H9 (cell line): ENCODE measurements around the gene TTC32. TPM values are rescaled to one million over a fixed set of nuclear protein-coding genes. Genes with fewer than 3 reads are reported as not detected.

Experiments used
- DNase-seq: peaks from one replicate; pipeline ENCODE4 v3.0.0-alpha.2; 2017
- H2AFZ ChIP-seq: one replicate; pipeline ENCODE4 v1.6.1; 2013; ENCODE audit warnings: mild to moderate bottlenecking, low read length, control low read depth, moderate library complexity
- H2AK5ac ChIP-seq: 2 replicates; pipeline ENCODE4 v1.6.1; 2013; ENCODE audit warnings: low read length, control low read depth, mixed read lengths; ENCODE audit not compliant: insufficient read length
- H2BK120ac ChIP-seq: one replicate; pipeline ENCODE4 v1.6.1; 2013; ENCODE audit warnings: low read depth, mild to moderate bottlenecking, low read length, control low read depth, inconsistent platforms; ENCODE audit not compliant: poor library complexity, severe bottlenecking
- H2BK12ac ChIP-seq: 2 replicates; pipeline ENCODE4 v1.6.1; 2013; ENCODE audit warnings: low read length, control low read depth, mixed read lengths, low read depth; ENCODE audit not compliant: insufficient read length
- H2BK15ac ChIP-seq: 2 replicates; pipeline ENCODE4 v1.6.1; 2013; ENCODE audit warnings: low read depth, low read length, control low read depth
- H2BK20ac ChIP-seq: one replicate; pipeline ENCODE4 v1.6.1; 2013; ENCODE audit warnings: low read depth, mild to moderate bottlenecking, low read length, control low read depth, inconsistent platforms; ENCODE audit not compliant: poor library complexity, severe bottlenecking
- H2BK5ac ChIP-seq: 2 replicates; pipeline ENCODE4 v1.6.1; 2013; ENCODE audit warnings: low read length, control low read depth, mixed read lengths; ENCODE audit not compliant: insufficient read length
- H3K14ac ChIP-seq: 2 replicates; pipeline ENCODE4 v1.6.1; 2013; ENCODE audit warnings: low read length, control low read depth; ENCODE audit not compliant: insufficient read depth
- H3K18ac ChIP-seq: 2 replicates; pipeline ENCODE4 v1.6.1; 2013; ENCODE audit warnings: low read depth, mild to moderate bottlenecking, mixed read lengths, low read length, control low read depth; ENCODE audit not compliant: insufficient read length
- H3K23ac ChIP-seq: 2 replicates; pipeline ENCODE4 v1.6.1; 2013; ENCODE audit warnings: low read length, control low read depth, mixed read lengths, low read depth; ENCODE audit not compliant: insufficient read length
- H3K23me2 ChIP-seq: 2 replicates; pipeline ENCODE4 v1.6.1; 2013; ENCODE audit warnings: low read depth, mild to moderate bottlenecking, mixed read lengths, low read length, control low read depth; ENCODE audit not compliant: insufficient read length, poor library complexity, severe bottlenecking
- H3K27ac ChIP-seq: 2 replicates; pipeline ENCODE4 v1.5.1; 2013; ENCODE audit warnings: low read length, control low read depth, mixed read lengths, low read depth; ENCODE audit not compliant: insufficient read length
- H3K27me3 ChIP-seq: 2 replicates; pipeline ENCODE4 v1.6.1; 2013; ENCODE audit warnings: low read length, control low read depth, inconsistent platforms; ENCODE audit not compliant: insufficient read depth
- H3K4ac ChIP-seq: 2 replicates; pipeline ENCODE4 v1.6.1; 2013; ENCODE audit warnings: low read depth, mild to moderate bottlenecking, control low read depth, inconsistent platforms, low read length, moderate library complexity
- H3K4me1 ChIP-seq: 2 replicates; pipeline ENCODE4 v1.6.1; 2013; ENCODE audit warnings: low read length, control low read depth, inconsistent platforms; ENCODE audit not compliant: insufficient read depth
- H3K4me2 ChIP-seq: 2 replicates; pipeline ENCODE4 v1.6.1; 2013; ENCODE audit warnings: low read length, control low read depth, mixed read lengths; ENCODE audit not compliant: insufficient read length, insufficient read depth
- H3K56ac ChIP-seq: 2 replicates; pipeline ENCODE4 v1.6.1; 2013; ENCODE audit warnings: low read depth, mild to moderate bottlenecking, mixed read lengths, low read length, control low read depth; ENCODE audit not compliant: insufficient read length
- H3K79me1 ChIP-seq: 2 replicates; pipeline ENCODE4 v1.6.1; 2013; ENCODE audit warnings: low read depth, mild to moderate bottlenecking, moderate library complexity, low read length, control low read depth, inconsistent platforms; ENCODE audit not compliant: insufficient read depth, poor library complexity, severe bottlenecking
- H3K79me2 ChIP-seq: 2 replicates; pipeline ENCODE4 v1.6.1; 2013; ENCODE audit warnings: low read length, control low read depth, inconsistent platforms; ENCODE audit not compliant: insufficient read depth
- H3K9ac ChIP-seq: 2 replicates; pipeline ENCODE4 v1.6.1; 2013; ENCODE audit warnings: low read length, control low read depth, mixed read lengths; ENCODE audit not compliant: insufficient read length; ENCODE audit errors: extremely low read depth
- H3K9me3 ChIP-seq: one replicate; pipeline ENCODE4 v1.6.1; 2013; ENCODE audit warnings: low read depth, low read length, inconsistent platforms; ENCODE audit not compliant: control insufficient read depth
- H3T11ph ChIP-seq: one replicate; pipeline ENCODE4 v1.6.1; 2013; ENCODE audit warnings: mild to moderate bottlenecking, low read length, control low read depth, inconsistent platforms
- H4K20me1 ChIP-seq: one replicate; pipeline ENCODE4 v1.6.1; 2013; ENCODE audit not compliant: control insufficient read depth, insufficient read length, insufficient read depth
- H4K5ac ChIP-seq: 2 replicates; pipeline ENCODE4 v1.6.1; 2013; ENCODE audit warnings: low read depth, mild to moderate bottlenecking, mixed read lengths, low read length, control low read depth; ENCODE audit not compliant: insufficient read length
- H4K8ac ChIP-seq: replicated peaks from 2 replicates; pipeline ENCODE4 v1.6.1; 2013; ENCODE audit warnings: low read length, control low read depth, mixed read lengths, low read depth; ENCODE audit not compliant: insufficient read length
- H4K91ac ChIP-seq: 2 replicates; pipeline ENCODE4 v1.6.1; 2013; ENCODE audit warnings: low read depth, mild to moderate bottlenecking, moderate library complexity, mixed read lengths, low read length, control low read depth; ENCODE audit not compliant: insufficient read length
- H3K27ac Mint-ChIP-seq, 3 experiments: 2 replicates in 2 of 3; 3 replicates in 1 of 3; pipeline ENCODE4 v1.8.0; 2020 to 2021; ENCODE audit warnings: mixed read lengths in 3 of 3, mild to moderate bottlenecking in 1 of 3, moderate library complexity in 1 of 3
- H3K27me3 Mint-ChIP-seq: 2 replicates; pipeline ENCODE4 v1.8.0; 2021; ENCODE audit warnings: low read depth, mild to moderate bottlenecking, moderate library complexity, mixed read lengths
- H3K36me3 Mint-ChIP-seq, 3 experiments: 2 replicates in 2 of 3; 3 replicates in 1 of 3; pipeline ENCODE4 v1.8.0; 2020 to 2021; ENCODE audit warnings: low read depth in 3 of 3, mixed read lengths in 3 of 3; ENCODE audit not compliant: insufficient read depth in 1 of 3
- H3K4me1 Mint-ChIP-seq, 2 experiments: 2 replicates each; pipeline ENCODE4 v1.8.0; 2020; ENCODE audit warnings: mixed read lengths in 2 of 2
- H3K4me3 Mint-ChIP-seq, 2 experiments: 2 replicates in 1 of 2; 3 replicates in 1 of 2; pipeline ENCODE4 v1.8.0; 2020 to 2021; ENCODE audit warnings: mild to moderate bottlenecking in 2 of 2, mixed read lengths in 2 of 2, moderate library complexity in 1 of 2
- H3K9me3 Mint-ChIP-seq, 2 experiments: 2 replicates in 1 of 2; 3 replicates in 1 of 2; pipeline ENCODE4 v1.8.0; 2020; ENCODE audit warnings: mild to moderate bottlenecking in 2 of 2, mixed read lengths in 2 of 2, moderate library complexity in 1 of 2
- CTCF ChIP-seq: fragments of 200-600 bp; sonication (generic); conservative IDR thresholded peaks from 3 replicates; pipeline ENCODE4 v1.8.0; 2021; ENCODE audit warnings: antibody characterized with exemption, mild to moderate bottlenecking
- WGBS: extraction: QIAGEN DNeasy Blood & Tissue Kit; methylation state at CpG from one replicate; pipeline ENCODE4 v1.1.7; 2013; ENCODE audit warnings: missing lambda C conversion rate, low lambda C conversion rate, mixed read lengths; ENCODE audit not compliant: insufficient read length; ENCODE audit errors: extremely low coverage; 5-methylcytosine and 5-hydroxymethylcytosine counted together
- total RNA-seq: library from RNA; stranded (reverse); gene quantifications from 2 replicates; pipeline ENCODE4 v1.2.1, GENCODE V29; 2021

TTC32 gene
- total RNA-seq, 1 experiment from 2014 or later, result 8.9 TPM

GRCh38 chr2:19878268-19879046 lies 23.3 kb downstream of the TTC32 start:
- no peaks in the 10 kb centered on the region for H3K4me1 Mint-ChIP-seq
- H2BK12ac ChIP-seq, result no peak overlapping the region
- no peak overlapping the region for H4K8ac ChIP-seq
- no peaks in the 10 kb centered on the region for H3K9me3 Mint-ChIP-seq
- no peak overlapping the region for H3K4me2 ChIP-seq
- no peak overlapping the region for H2AFZ ChIP-seq
- H2BK5ac ChIP-seq, result no peak overlapping the region
- no peaks in the 10 kb centered on the region for H3K36me3 Mint-ChIP-seq
- H2BK15ac ChIP-seq, result no peak overlapping the region
- no peak overlapping the region for H3K23ac ChIP-seq
- H3K9me3 ChIP-seq, result no peaks in the 10 kb centered on the region
- peaks cover 2% of the 10 kb centered on the region for H4K20me1 ChIP-seq
- no peak overlapping the region for H4K5ac ChIP-seq
- no peaks in the 10 kb centered on the region for H3K79me2 ChIP-seq
- no peak overlapping the region for H2BK20ac ChIP-seq
- H3K79me1 ChIP-seq, result no peaks in the 10 kb centered on the region
- no peak overlapping the region for H3K9ac ChIP-seq
- H2BK120ac ChIP-seq, result no peak overlapping the region
- peaks cover 12% of the 10 kb centered on the region for H3K27me3 Mint-ChIP-seq
- TF ChIP-seq CTCF, result no peak
- H3K4ac ChIP-seq, result no peak overlapping the region
- no peak for DNase-seq
- WGBS, result no CpG with 5 or more reads among the region's 12 CpGs
- H3K4me3 Mint-ChIP-seq, result no peak overlapping the region
- no peaks in the 10 kb centered on the region for H3K23me2 ChIP-seq
- no peak overlapping the region for H4K91ac ChIP-seq
- no peak overlapping the region for H3K27ac Mint-ChIP-seq
- H3K18ac ChIP-seq, result no peak overlapping the region
- no peaks in the 10 kb centered on the region for H3K27me3 ChIP-seq
- H2AK5ac ChIP-seq, result no peak overlapping the region
- no peak overlapping the region for H3K27ac ChIP-seq
- H3K56ac ChIP-seq, result no peak overlapping the region
- H3K14ac ChIP-seq, result no peak overlapping the region
- no peak overlapping the region for H3T11ph ChIP-seq
- no peaks in the 10 kb centered on the region for H3K4me1 ChIP-seq
